Nephron (organoid): ENCODE measurements around the gene DPP9.

Source experiments
- H3K27ac Mint-ChIP-seq, 3 experiments: 2 replicates each; pipeline ENCODE4 v1.8.0; 2020; ENCODE audit warnings: mixed read lengths in 3 of 3, mild to moderate bottlenecking in 2 of 3, moderate library complexity in 1 of 3
- H3K27me3 Mint-ChIP-seq: 2 replicates; pipeline ENCODE4 v1.8.0; 2021; ENCODE audit warnings: low read depth, mild to moderate bottlenecking, moderate library complexity, mixed read lengths
- H3K36me3 Mint-ChIP-seq: 2 replicates; pipeline ENCODE4 v1.8.0; 2020; ENCODE audit warnings: low read depth, mixed read lengths
- H3K4me1 Mint-ChIP-seq: 2 replicates; pipeline ENCODE4 v1.8.0; 2020; ENCODE audit warnings: mixed read lengths
- H3K4me3 Mint-ChIP-seq, 3 experiments: 2 replicates each; pipeline ENCODE4 v1.8.0; 2020; ENCODE audit warnings: mild to moderate bottlenecking in 3 of 3, mixed read lengths in 3 of 3, moderate library complexity in 2 of 3
- H3K9me3 Mint-ChIP-seq: 2 replicates; pipeline ENCODE4 v1.8.0; 2020; ENCODE audit warnings: mixed read lengths
- TF ChIP-seq, protein P1 (sequence below), 3 experiments: fragments of 200-600 bp; sonication (generic); IDR thresholded peaks; one replicate each; pipeline ENCODE4 v1.5.0; 2021; ENCODE audit warnings: antibody characterized with exemption in 3 of 3; ENCODE audit not compliant: unreplicated experiment in 3 of 3

DPP9 gene

GRCh38 chr19:4721196-4721595 lies 2.4 kb downstream of the DPP9 start:
- Mint-ChIP-seq H3K27ac (no peak overlapping the region), H3K36me3 (peaks cover 21% of the 10 kb centered on the region), H3K4me1 (peaks cover 20% of the 10 kb centered on the region), H3K27me3 (no peaks in the 10 kb centered on the region), H3K9me3 (no peaks in the 10 kb centered on the region), H3K4me3 (peak overlapping the region; percentile 93 to 96 (median 95))
- TF ChIP-seq, protein P1, sequence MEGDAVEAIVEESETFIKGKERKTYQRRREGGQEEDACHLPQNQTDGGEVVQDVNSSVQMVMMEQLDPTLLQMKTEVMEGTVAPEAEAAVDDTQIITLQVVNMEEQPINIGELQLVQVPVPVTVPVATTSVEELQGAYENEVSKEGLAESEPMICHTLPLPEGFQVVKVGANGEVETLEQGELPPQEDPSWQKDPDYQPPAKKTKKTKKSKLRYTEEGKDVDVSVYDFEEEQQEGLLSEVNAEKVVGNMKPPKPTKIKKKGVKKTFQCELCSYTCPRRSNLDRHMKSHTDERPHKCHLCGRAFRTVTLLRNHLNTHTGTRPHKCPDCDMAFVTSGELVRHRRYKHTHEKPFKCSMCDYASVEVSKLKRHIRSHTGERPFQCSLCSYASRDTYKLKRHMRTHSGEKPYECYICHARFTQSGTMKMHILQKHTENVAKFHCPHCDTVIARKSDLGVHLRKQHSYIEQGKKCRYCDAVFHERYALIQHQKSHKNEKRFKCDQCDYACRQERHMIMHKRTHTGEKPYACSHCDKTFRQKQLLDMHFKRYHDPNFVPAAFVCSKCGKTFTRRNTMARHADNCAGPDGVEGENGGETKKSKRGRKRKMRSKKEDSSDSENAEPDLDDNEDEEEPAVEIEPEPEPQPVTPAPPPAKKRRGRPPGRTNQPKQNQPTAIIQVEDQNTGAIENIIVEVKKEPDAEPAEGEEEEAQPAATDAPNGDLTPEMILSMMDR (IDR thresholded peaks at IDR 0.05; ENCODE audit: unreplicated experiment in 3 of 3) = no peak

DNA sequence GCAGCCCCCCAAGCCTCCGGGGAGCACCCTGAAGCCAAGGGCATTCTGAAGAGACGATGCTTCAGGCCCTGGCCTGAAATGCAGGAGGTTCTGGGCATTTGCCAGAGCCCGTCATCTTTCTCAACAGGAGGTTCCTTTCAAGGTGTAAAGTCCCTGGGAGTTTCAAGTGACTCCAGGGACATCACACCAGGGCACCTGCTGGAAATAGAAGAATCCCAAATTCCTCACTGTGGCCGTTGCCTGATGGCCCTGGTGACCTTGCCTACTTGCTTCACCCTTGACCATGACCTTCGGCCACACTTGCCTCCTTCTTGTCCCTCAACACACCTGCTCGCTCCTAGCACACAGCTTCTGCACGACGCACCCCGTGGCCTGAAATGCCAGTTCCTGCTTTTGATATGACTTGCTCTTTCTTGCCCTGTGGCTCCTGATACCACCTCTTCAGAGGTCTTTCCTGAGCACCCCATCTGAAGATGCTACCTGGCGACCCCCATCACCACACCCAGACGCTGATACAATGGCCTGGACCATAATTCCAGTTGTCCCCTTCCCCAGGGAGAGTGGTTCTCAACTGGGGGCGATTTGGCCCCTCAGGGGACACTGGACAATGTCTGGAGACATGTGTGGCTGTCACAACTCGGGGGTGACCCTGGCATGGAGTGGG lies 3.5 kb downstream of the DPP9 start:
- Mint-ChIP-seq H3K27me3 (no peaks in the 10 kb centered on the region), H3K4me3 (peak overlapping the region in 2 of 3 experiments; percentile 7 to 46), H3K27ac (no peak overlapping the region), H3K9me3 (no peaks in the 10 kb centered on the region), H3K4me1 (peaks cover 20% of the 10 kb centered on the region), H3K36me3 (peaks cover 28% of the 10 kb centered on the region)
- TF ChIP-seq, protein P1 (IDR thresholded peaks at IDR 0.05; ENCODE audit: unreplicated experiment in 3 of 3) = no peak

- Mint-ChIP-seq H3K27me3 (no peaks in the 10 kb centered on the region), H3K36me3 (peaks cover 33% of the 10 kb centered on the region), H3K4me3 (peak overlapping the region; percentile 9 to 48 (median 39)), H3K9me3 (no peaks in the 10 kb centered on the region), H3K27ac (no peak overlapping the region), H3K4me1 (peaks cover 15% of the 10 kb centered on the region)
- TF ChIP-seq, protein P1 (IDR thresholded peaks at IDR 0.05; ENCODE audit: unreplicated experiment in 3 of 3) = no peak
These were observed 4.2 kb downstream of the DPP9 start for GRCh38 chr19:4719499-4719866.

DNA sequence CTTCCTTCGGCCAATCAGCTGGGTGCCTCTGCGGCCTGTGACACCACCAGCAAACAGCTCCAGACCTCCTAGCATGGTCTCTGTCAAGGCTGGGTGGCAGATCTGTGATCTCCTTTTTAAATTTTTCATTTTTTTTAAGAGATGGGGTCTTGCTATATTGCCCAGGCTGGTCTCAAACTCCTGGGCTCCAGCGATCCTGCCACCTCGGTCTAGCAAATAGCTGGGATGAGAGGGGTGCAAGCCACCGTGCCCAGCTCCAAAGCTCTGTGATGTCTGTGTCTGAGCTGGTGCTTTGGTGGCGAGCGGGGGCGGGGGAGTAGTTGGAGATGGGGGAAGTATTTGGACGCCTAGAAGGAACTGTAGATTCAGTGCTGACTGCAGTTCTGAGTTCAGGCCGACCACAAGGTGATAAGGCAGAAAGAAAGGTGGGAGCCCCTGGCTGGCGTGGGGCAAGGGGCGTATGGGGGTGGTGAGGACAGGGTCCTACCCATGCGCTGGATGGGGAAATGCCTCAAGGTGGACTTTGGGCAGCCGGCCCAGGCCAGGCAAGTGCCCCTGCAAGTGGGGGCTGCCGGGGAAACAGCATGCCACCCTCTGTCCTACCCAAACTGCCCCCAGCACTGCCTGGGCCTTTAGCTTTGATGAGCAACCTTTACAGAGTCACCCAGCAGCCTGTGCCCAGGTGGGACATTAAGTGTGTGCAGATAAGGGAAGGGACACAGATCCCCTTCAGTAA lies 5.5 kb downstream of the DPP9 start:
- H3K4me3 Mint-ChIP-seq = no peak overlapping the region
- H3K9me3 Mint-ChIP-seq = no peaks in the 10 kb centered on the region
- peaks cover 14% of the 10 kb centered on the region for H3K4me1 Mint-ChIP-seq
- TF ChIP-seq, protein P1 (IDR thresholded peaks at IDR 0.05; ENCODE audit: unreplicated experiment in 3 of 3) = no peak
- peaks cover 37% of the 10 kb centered on the region for H3K36me3 Mint-ChIP-seq
- H3K27ac Mint-ChIP-seq = no peak overlapping the region
- H3K27me3 Mint-ChIP-seq = no peaks in the 10 kb centered on the region

- peaks cover 11% of the 10 kb centered on the region for H3K4me1 Mint-ChIP-seq
- no peaks in the 10 kb centered on the region for H3K9me3 Mint-ChIP-seq
- H3K27me3 Mint-ChIP-seq = no peaks in the 10 kb centered on the region
- H3K27ac Mint-ChIP-seq = peak overlapping the region in 1 of 3 experiments; percentile 62
- TF ChIP-seq, protein P1 (IDR thresholded peaks at IDR 0.05; ENCODE audit: unreplicated experiment in 3 of 3) = no peak
- H3K4me3 Mint-ChIP-seq = no peak overlapping the region
- peaks cover 42% of the 10 kb centered on the region for H3K36me3 Mint-ChIP-seq
These were observed 6.3 kb downstream of the DPP9 start for GRCh38 chr19:4717191-4717965.
